ENCODE data around the gene ANKS1B. TPM values are rescaled to one million over a fixed set of nuclear protein-coding genes. Genes with fewer than 3 reads are reported as not detected.

The ANKS1B gene
- total RNA-seq, 1 experiment from 2014 or later = 9.7 TPM

- H3K4me3 ChIP-seq (ENCODE audit: low read depth in 2 of 2, low read length in 2 of 2) = no peak overlapping the region
- H3K9me3 ChIP-seq (ENCODE audit: control insufficient read depth, insufficient read depth, low read depth, low read length) = no peaks in the 10 kb centered on the region
- in situ Hi-C loops (cut with HindIII; ENCODE audit: low pct_unique_long_range_greater_than_20kb, low sequenced_read_pairs) (no loop called here), intact Hi-C loops (cut with micrococcal nuclease; ENCODE audit: unreplicated experiment) (no loop called here)
- H3K27ac ChIP-seq (ENCODE audit: low read length) = no peak overlapping the region
- TF ChIP-seq POLR2AphosphoS5 (IDR thresholded peaks at IDR 0.05; ENCODE audit: low read depth, low read length) (no peak), CTCF (IDR thresholded peaks at IDR 0.05) (no peak), REST (IDR thresholded peaks at IDR 0.05; ENCODE audit: insufficient read depth in 1 of 2, low read depth in 2 of 2, low read length in 1 of 2) (no peak), SIN3A (IDR thresholded peaks at IDR 0.05; ENCODE audit: borderline replicate concordance, insufficient read depth, low read depth, low read length) (no peak), TCF7L2 (IDR thresholded peaks at IDR 0.05; ENCODE audit: low read depth, low read length) (no peak)
- ATAC-seq (no peak), DNase-seq (ENCODE audit: low read depth, low spot score) (no peak)
- no peaks in the 10 kb centered on the region for H3K27me3 ChIP-seq (ENCODE audit: control insufficient read depth, insufficient read depth, low read length)
- no TSS peak for BruUV-seq (replicated peaks)
- CTCF ChIA-PET = no interaction called here
- H3K4me1 ChIP-seq (ENCODE audit: control insufficient read depth, insufficient read depth, low read length) = peaks cover 8% of the 10 kb centered on the region
- POLR2A ChIA-PET = interaction anchor here (0.6 kb wide), 1 partner anchor 188 kb away, joined by 3 read pairs; no protein-coding TSS in a partner anchor
- no peaks in the 10 kb centered on the region for H3K36me3 ChIP-seq (ENCODE audit: control insufficient read depth, insufficient read depth, low read length)
These were observed 69.3 kb downstream of the ANKS1B start for GRCh38 chr12:99915251-99916082.

- Histone ChIP-seq H3K4me1 (ENCODE audit: control insufficient read depth, insufficient read depth, low read length) (peaks cover 8% of the 10 kb centered on the region), H3K27ac (ENCODE audit: low read length) (no peak overlapping the region), H3K36me3 (ENCODE audit: control insufficient read depth, insufficient read depth, low read length) (no peaks in the 10 kb centered on the region), H3K9me3 (ENCODE audit: control insufficient read depth, insufficient read depth, low read depth, low read length) (no peaks in the 10 kb centered on the region), H3K4me3 (ENCODE audit: low read depth in 2 of 2, low read length in 2 of 2) (no peak overlapping the region), H3K27me3 (ENCODE audit: control insufficient read depth, insufficient read depth, low read length) (no peaks in the 10 kb centered on the region)
- DNase-seq (ENCODE audit: low read depth, low spot score) = no peak
- CTCF ChIA-PET = no interaction called here
- no TSS peak for BruUV-seq (replicated peaks)
- ATAC-seq = no peak
- in situ Hi-C loops (cut with HindIII; ENCODE audit: low pct_unique_long_range_greater_than_20kb, low sequenced_read_pairs) = no loop called here
- POLR2A ChIA-PET = no interaction called here
- TF ChIP-seq SIN3A (IDR thresholded peaks at IDR 0.05; ENCODE audit: borderline replicate concordance, insufficient read depth, low read depth, low read length) (no peak), POLR2AphosphoS5 (IDR thresholded peaks at IDR 0.05; ENCODE audit: low read depth, low read length) (no peak), CTCF (IDR thresholded peaks at IDR 0.05) (no peak), REST (IDR thresholded peaks at IDR 0.05; ENCODE audit: insufficient read depth in 1 of 2, low read depth in 2 of 2, low read length in 1 of 2) (no peak), TCF7L2 (IDR thresholded peaks at IDR 0.05; ENCODE audit: low read depth, low read length) (no peak)
- intact Hi-C loops (cut with micrococcal nuclease; ENCODE audit: unreplicated experiment) = no loop called here
These were observed 70.5 kb downstream of the ANKS1B start for GRCh38 chr12:99914206-99914605.
